ENCODE results near the gene MIF4GD. TPM values are rescaled to one million over a fixed set of nuclear protein-coding genes. Genes with fewer than 3 reads are reported as not detected.

MIF4GD gene
- polyA plus RNA-seq, 2 of the 4 experiments (the other 2 are of a cell fraction), result 23.9 to 61.0 TPM

DNA sequence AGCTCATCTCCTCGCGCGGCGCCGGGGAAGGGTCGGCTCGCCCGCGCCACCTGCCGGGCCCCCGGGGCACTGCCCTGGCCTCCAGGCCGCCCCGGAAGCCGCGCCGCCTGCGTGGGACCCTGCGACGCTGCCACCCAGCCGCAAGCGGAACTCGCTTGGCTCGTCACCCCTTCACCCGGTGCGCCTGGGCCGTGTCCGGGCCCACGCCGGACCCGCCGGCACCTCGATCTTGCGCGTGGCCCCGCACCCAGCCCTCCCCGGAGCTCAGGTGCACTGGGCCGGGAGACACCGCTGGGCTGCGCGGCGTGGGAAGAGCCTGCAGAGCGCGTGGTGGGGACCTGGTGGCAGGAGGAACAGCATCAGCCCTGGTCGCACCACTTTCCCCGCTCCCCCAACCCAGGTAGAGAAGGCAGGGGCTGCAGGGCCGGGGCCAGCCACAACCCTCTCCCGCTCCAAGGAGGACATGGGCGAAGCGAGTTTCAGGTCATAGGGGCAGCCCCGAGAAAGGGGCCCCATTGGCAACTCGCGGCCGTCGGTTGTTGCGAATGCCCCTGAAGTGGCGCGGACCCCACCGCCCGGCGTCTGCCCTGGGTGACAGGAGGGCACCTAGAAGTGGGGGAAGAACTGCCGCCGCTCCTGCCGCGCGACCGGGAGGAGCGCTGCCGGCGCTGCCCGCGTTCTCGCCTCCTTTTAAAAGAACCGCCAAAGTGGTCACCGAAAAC, 363 bp upstream of the MIF4GD start:
- DNase-seq (ENCODE audit: low read depth in 1 of 2, low spot score in 1 of 2) (peak; percentile 80 to 91), ATAC-seq (peak; percentile 61 to 63), FAIRE-seq (no peak)
- WGBS (ENCODE audit: missing lambda C conversion rate), result 4% methylated on average over 12 of the region's 74 CpGs
- peak; percentile 16 to 49; a peak in 3 of 5 replicates for TF ChIP-seq RAD21 (conservative IDR thresholded peaks at IDR 0.05 in 1 of 2, IDR thresholded peaks at IDR 0.05 in 1 of 2)
- TF ChIP-seq CBX8 (IDR thresholded peaks at IDR 0.05), result no peak
- TF ChIP-seq TFCP2L1 (CRISPR knock-in tag; IDR thresholded peaks at IDR 0.05), result 0 out of 2 replicates have a peak, but pooled peaks have one; percentile 29
- TF ChIP-seq FOSL2 (IDR thresholded peaks at IDR 0.05), result no peak
- TF ChIP-seq FOSL2 (CRISPR knock-in tag; IDR thresholded peaks at IDR 0.05), result peak; percentile 26; the same call in 1 of the 2 replicates
- peak; percentile 53; the same call in 1 of the 2 replicates for TF ChIP-seq MYC (IDR thresholded peaks at IDR 0.05; ENCODE audit: borderline replicate concordance, low read length)
- TF ChIP-seq FOSB (CRISPR knock-in tag; IDR thresholded peaks at IDR 0.05), result no peak
- TF ChIP-seq, protein P1, sequence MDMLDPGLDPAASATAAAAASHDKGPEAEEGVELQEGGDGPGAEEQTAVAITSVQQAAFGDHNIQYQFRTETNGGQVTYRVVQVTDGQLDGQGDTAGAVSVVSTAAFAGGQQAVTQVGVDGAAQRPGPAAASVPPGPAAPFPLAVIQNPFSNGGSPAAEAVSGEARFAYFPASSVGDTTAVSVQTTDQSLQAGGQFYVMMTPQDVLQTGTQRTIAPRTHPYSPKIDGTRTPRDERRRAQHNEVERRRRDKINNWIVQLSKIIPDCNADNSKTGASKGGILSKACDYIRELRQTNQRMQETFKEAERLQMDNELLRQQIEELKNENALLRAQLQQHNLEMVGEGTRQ (IDR thresholded peaks at IDR 0.05), result no peak
- TF ChIP-seq JUN (IDR thresholded peaks at IDR 0.05), result peak; percentile 61 to 75; a peak in 4 of 5 replicates
- TF ChIP-seq, protein P2, sequence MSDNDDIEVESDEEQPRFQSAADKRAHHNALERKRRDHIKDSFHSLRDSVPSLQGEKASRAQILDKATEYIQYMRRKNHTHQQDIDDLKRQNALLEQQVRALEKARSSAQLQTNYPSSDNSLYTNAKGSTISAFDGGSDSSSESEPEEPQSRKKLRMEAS (IDR thresholded peaks at IDR 0.05), result peak; percentile 83
- peak; percentile 62 for TF ChIP-seq SMC3 (IDR thresholded peaks at IDR 0.05)
- TF ChIP-seq HOXA7 (CRISPR knock-in tag; IDR thresholded peaks at IDR 0.05), result no peak
- TF ChIP-seq SREBF2 (IDR thresholded peaks at IDR 0.05), result 0 out of 2 replicates have a peak, but pooled peaks have one; percentile 8
- TF ChIP-seq EHF (CRISPR knock-in tag; IDR thresholded peaks at IDR 0.05), result no peak
- peak; percentile 33; the same call in 1 of the 2 replicates for TF ChIP-seq RNF2 (IDR thresholded peaks at IDR 0.05; ENCODE audit: borderline replicate concordance, low read depth)
- TF ChIP-seq RARB (CRISPR knock-in tag; IDR thresholded peaks at IDR 0.05), result no peak
- TF ChIP-seq POLR2A (IDR thresholded peaks at IDR 0.05; ENCODE audit: low read length), result peak; percentile 78
- TF ChIP-seq HDAC2 (IDR thresholded peaks at IDR 0.05), result peak; percentile 67; the same call in 1 of the 2 replicates
- peak; percentile 92 for TF ChIP-seq CTCF (IDR thresholded peaks at IDR 0.05)
- no peak for TF ChIP-seq ESRRA (IDR thresholded peaks at IDR 0.05; ENCODE audit: borderline replicate concordance, low read length)
- TF ChIP-seq REST (IDR thresholded peaks at IDR 0.05), result no peak
- no peak for TF ChIP-seq EHMT2 (IDR thresholded peaks at IDR 0.05; ENCODE audit: low read depth)
- TF ChIP-seq MAZ (IDR thresholded peaks at IDR 0.05; ENCODE audit: borderline replicate concordance, low read depth, low read length), result 0 out of 2 replicates have a peak, but pooled peaks have one; percentile 26
- TF ChIP-seq POLR2AphosphoS2 (conservative IDR thresholded peaks at IDR 0.05; ENCODE audit: low read length), result 0 out of 2 replicates have a peak, but pooled peaks have one; percentile 20
- no peak for TF ChIP-seq TP53 (CRISPR knock-in tag; IDR thresholded peaks at IDR 0.05)
- TF ChIP-seq HOXB5 (CRISPR knock-in tag; IDR thresholded peaks at IDR 0.05), result no peak; the same call in 1 of the 2 replicates
- TF ChIP-seq KDM5A (IDR thresholded peaks at IDR 0.05), result peak; percentile 46; the same call in 1 of the 2 replicates
- peak; percentile 59; the same call in 1 of the 2 replicates for TF ChIP-seq E2F6 (IDR thresholded peaks at IDR 0.05; ENCODE audit: borderline replicate concordance, low read depth)
- ChIA-PET POLR2A (interaction anchor here (0.6 to 3.5 kb wide), 15 partner anchors 10 to 399 kb away, joined by 3 to 86 read pairs (median 4); partner anchors contain the start of genes FDXR, GGA3, GRB2 and MRPS7), CTCF (interaction anchor here (0.5 to 8.4 kb wide), 71 partner anchors 11 to 346 kb away, joined by 3 to 110 read pairs (median 4); partner anchors contain the start of genes GGA3, GRB2, MRPS7 and SLC25A19)
- Histone ChIP-seq H3K9me3 (no peaks in the 10 kb centered on the region), H3K4me2 (peak overlapping the region; percentile 95), H3K4me1 (peaks cover 26% of the 10 kb centered on the region), H3K4me3 (peak overlapping the region; percentile 93), H3K27ac (peak overlapping the region; percentile 95 to 96)
